GM21526 (cell line): Measurements from ENCODE around the gene C3orf18.

Experiments used
- ATAC-seq: cut with Tn5 transposase; IDR thresholded peaks from one replicate; pipeline ENCODE4 v1.9.1; 2021; ENCODE audit warnings: moderate library complexity; ENCODE audit not compliant: unreplicated experiment, low FRiP score

The C3orf18 gene

DNA sequence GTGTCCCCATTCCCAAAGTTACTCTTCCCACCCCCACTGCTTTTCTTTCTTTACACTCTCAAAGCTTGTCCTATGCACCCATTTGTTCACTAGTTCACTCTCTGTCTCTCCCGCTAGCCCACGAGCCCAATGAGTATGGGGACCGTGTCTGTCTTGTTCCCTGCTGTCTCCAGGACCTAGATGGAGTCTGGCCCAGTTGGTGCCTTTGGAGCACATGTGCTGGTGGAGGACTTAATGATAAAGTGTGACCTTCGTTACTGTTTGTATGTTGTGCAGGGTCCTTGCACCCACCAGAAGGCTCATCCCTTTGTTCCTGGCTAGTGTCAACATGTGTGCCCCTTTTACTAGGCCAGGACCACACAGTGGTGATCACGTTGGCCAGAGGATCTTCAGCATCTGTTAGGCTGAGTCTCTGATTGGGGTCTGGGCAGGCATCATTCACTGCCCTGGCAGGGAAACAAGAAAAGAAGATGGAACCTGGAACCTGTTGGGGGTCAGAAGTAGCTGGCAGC, 36.6 kb upstream of the C3orf18 start:
- ATAC-seq, result no peak

GRCh38 chr3:50603261-50604109, 35.9 kb upstream of the C3orf18 start:
- no peak for ATAC-seq

DNA sequence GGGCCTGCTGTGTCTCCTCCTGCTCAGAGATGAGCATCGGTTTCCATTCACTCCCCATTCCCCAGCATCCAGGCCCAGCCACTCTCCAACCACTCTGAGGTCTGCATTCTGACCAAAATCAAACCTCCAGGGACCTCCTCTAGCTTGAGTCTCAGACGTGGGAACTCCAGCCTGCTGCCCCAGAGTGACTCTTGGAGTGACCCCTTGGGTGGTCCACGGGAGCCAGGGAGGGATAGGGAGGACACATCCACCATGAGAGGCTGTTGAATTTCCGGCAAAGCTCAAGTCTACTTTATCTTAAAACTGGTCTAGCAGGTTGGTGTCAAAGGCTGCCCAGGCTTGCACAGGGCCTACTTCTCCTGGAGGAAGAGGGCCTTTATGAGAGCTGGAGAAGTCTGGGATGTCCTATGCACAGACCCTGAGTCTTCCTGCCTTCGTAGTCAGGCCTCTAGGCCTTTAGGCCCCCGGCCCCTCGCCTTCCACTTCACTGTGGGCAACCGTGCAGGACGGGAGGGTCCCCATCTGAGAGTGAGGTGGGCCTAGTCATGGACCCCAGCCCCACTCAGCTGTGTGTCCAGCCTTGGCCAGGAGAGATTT, 35.1 kb upstream of the C3orf18 start:
- no peak for ATAC-seq

GRCh38 chr3:50600841-50601591, 33.5 kb upstream of the C3orf18 start:
- no peak for ATAC-seq

GRCh38 chr3:50600141-50600753, 32.7 kb upstream of the C3orf18 start:
- ATAC-seq, result no peak

DNA sequence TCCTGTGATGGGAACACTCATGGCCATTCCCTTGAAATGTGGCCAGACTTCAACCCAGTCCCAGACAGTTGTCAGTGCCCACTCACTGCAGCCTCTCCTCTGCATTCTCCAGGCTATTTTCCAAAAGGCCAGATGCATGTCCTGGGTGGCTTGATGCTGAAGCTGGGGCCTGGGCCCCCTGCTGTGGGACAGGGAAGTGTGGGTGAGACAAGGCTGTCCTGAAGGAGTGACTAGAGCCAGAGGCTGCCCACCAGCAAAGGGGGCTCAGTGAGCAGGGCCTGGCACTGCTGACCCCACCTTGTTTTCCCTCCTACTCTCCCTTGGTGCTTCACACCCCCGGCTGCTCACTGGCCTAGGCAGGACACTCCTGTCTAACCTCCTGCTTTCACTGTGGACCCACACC, 32.2 kb upstream of the C3orf18 start:
- ATAC-seq, result no peak

DNA sequence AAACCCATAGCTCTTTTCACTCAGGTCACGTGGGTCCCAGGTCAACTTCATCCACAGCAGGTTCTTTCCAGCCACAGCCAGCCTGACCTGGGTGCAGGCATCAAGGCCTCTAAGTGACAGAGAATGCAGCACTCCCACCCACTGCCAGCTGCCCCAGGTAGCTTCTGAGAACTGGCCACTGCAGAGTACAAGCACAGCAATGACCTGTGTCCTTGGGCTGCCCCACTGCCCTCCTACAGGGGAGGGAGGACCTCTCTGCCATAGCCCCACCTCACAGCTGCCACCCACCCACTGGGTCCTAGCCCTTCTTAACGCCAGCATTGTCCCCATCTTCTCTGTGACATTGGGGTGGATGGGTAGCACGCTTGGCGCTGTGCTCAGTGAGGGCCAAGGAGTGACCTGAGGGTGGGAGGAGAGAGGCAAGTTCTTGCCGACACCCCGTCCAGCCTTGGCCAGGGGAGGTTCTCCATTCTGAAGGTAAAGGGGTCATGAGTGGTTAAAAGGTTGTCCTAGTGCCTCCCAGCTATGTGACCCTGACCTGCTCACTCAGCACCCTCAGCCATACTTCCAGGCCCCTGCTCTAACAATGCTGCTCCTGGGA, 31.7 kb upstream of the C3orf18 start:
- no peak for ATAC-seq

- ATAC-seq, result no peak
Observed at GRCh38 chr3:50594253-50594785, 26.8 kb upstream of the C3orf18 start.

GRCh38 chr3:50592568-50592967, 25.0 kb upstream of the C3orf18 start:
- ATAC-seq, result no peak

- peak; percentile 7 for ATAC-seq
Observed at GRCh38 chr3:50591196-50591741, 23.7 kb upstream of the C3orf18 start.

- no peak for ATAC-seq
Observed at GRCh38 chr3:50588759-50589433, 21.3 kb upstream of the C3orf18 start.

- no peak for ATAC-seq
Observed at GRCh38 chr3:50587806-50588758, 20.5 kb upstream of the C3orf18 start.

DNA sequence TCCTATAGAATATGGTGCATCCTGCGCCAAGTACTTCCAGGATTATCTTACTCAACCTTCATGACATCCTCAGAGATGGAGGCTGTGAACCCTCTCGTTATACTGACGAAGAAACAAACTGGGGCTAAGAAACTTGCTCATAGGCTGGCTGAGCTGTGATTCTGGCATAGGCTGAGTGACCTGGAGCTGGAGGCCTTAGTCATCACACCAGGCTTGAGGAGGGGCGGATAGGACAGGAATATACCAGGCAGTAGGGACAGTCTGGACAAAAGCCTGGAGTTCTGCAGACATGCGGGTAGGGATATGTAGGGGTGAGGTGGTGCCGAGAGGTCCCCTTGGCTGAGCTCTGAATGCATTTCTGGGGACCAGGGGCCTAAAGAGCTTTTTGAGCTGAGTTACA, 19.8 kb upstream of the C3orf18 start:
- ATAC-seq, result no peak

- ATAC-seq, result no peak
Observed at GRCh38 chr3:50586763-50587070, 19.2 kb upstream of the C3orf18 start.

DNA sequence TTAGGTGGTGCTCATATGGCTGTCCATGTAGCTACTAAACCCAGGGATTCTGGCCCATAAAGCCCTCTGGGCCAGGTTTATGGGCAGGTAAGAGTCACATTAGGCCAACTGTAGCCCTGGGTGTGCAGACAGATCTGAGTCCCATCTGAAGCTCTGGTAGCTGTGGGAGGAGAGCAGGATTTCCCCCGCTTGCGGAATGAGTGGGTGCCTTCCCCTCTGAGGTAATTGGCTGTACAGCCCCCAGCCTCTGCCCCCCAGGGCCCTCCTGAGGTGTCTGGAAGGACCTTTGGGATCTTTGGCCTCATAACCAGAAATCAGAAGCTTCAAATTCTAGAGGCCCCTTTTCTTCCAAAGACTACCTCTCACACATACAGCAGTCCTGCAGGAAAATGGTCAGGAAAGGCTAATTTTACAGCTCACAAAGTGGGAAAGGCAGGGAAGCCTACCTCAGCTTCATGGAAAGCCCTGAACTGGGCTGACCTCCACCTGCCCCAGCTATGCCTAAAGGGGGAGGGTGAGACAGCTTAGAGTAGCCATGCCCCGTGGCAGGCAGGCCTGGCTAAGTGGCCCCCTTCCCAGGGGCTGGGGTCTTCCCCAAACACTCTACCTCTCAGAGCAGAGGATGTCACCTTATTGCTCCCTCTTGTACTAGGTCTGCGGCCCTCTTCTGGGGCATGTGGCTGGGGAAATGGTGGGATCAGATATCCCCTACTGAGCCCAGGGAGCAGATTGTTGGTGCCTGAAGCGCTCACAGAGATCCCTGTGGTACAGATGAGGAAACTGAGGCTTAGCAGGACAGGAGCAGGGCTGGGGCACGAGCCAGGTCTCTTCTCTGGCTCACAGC, 18.6 kb upstream of the C3orf18 start:
- no peak for ATAC-seq

DNA sequence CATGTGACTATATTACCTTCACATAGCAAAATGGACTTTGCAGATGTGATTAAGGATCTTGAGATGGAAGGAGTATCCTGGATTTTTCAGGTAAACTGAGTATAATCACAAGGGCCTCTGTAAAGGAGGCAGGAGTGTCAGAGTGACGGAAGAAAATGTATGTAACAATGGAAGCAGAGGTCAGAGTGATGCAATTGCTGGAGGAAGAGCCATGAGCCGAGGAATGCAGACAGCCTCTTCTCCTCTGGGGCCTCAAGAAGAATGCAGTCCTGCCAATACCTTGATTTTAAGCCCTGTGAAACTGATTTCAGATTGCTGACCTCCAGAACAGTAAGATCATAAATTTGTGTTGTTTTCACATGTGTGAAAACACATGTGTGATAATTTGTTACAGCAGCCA, 16.8 kb upstream of the C3orf18 start:
- no peak for ATAC-seq

GRCh38 chr3:50583897-50584296, 16.4 kb upstream of the C3orf18 start:
- no peak for ATAC-seq

GRCh38 chr3:50582083-50582482, 14.5 kb upstream of the C3orf18 start:
- ATAC-seq, result no peak
